HG02798 (cell line): Measurements from ENCODE around the gene ARID5A.

Experiments
- ATAC-seq: cut with Tn5 transposase; IDR thresholded peaks from one replicate; pipeline ENCODE4 v1.9.1; 2021; ENCODE audit warnings: mild to moderate bottlenecking; ENCODE audit not compliant: unreplicated experiment, poor library complexity

Gene ARID5A

GRCh38 chr2:96591054-96591453 is 54.5 kb downstream of the ARID5A start:
- ATAC-seq: no peak

GRCh38 chr2:96591494-96591893 is 54.9 kb downstream of the ARID5A start:
- ATAC-seq: no peak

- ATAC-seq: no peak
These were observed 57.7 kb downstream of the ARID5A start for GRCh38 chr2:96594282-96594681.

GRCh38 chr2:96594691-96595152 is 58.2 kb downstream of the ARID5A start:
- ATAC-seq: no peak

GRCh38 chr2:96596596-96596995 is 60.0 kb downstream of the ARID5A start:
- ATAC-seq: no peak

GRCh38 chr2:96599941-96600340 is 63.4 kb downstream of the ARID5A start:
- ATAC-seq: no peak

- ATAC-seq: no peak
These were observed 65.1 kb downstream of the ARID5A start for GRCh38 chr2:96601382-96602292.
